SU-DHL-6 (cell line): ENCODE measurements around the gene SDC3.

Experiments
- H2AFZ ChIP-seq: fragments of 200-600 bp; sonication (generic); 2 replicates; pipeline ENCODE4 v1.6.1; 2014; ENCODE audit warnings: low read depth, mild to moderate bottlenecking, moderate library complexity, mixed read lengths, antibody characterized with exemption, low read length; ENCODE audit not compliant: severe bottlenecking
- H3F3A ChIP-seq: fragments of 200-600 bp; shearing (Covaris generic); 2 replicates; pipeline ENCODE4 v1.6.0; 2016; ENCODE audit warnings: antibody characterized with exemption, mild to moderate bottlenecking; ENCODE audit not compliant: insufficient read depth
- H3K27ac ChIP-seq: fragments of 200-600 bp; sonication (generic); 2 replicates; pipeline ENCODE4 v1.5.1; 2016; ENCODE audit warnings: low read depth, mild to moderate bottlenecking, low read length, moderate library complexity, mixed read lengths
- H3K27me3 ChIP-seq: fragments of 200-600 bp; sonication (generic), shearing (Covaris generic); 2 replicates; pipeline ENCODE4 v1.6.0; 2014; ENCODE audit warnings: mild to moderate bottlenecking, low read length
- H3K36me3 ChIP-seq: fragments of 200-600 bp; sonication (generic); 2 replicates; pipeline ENCODE4 v1.6.1; 2014; ENCODE audit warnings: mild to moderate bottlenecking, low read length, mixed read lengths
- H3K4me2 ChIP-seq: fragments of 300-600, 200-600 bp; shearing (Covaris generic), sonication (generic); 2 replicates; pipeline ENCODE4 v1.6.0; 2014; ENCODE audit warnings: low read length, low read depth, mild to moderate bottlenecking; ENCODE audit not compliant: poor library complexity, severe bottlenecking
- H3K4me3 ChIP-seq: fragments of 200-600 bp; sonication (generic); 2 replicates; pipeline ENCODE4 v1.5.1; 2014; ENCODE audit warnings: antibody characterized with exemption, low read length, mild to moderate bottlenecking, mixed read lengths; ENCODE audit not compliant: insufficient read depth, poor library complexity, severe bottlenecking
- H3K79me2 ChIP-seq: fragments of 200-600 bp; sonication (generic); 2 replicates; pipeline ENCODE4 v1.6.1; 2014; ENCODE audit warnings: mild to moderate bottlenecking, low read length, moderate library complexity; ENCODE audit not compliant: insufficient read depth
- H3K9ac ChIP-seq: fragments of 200-600 bp; sonication (generic); 2 replicates; pipeline ENCODE4 v1.7.0; 2014; ENCODE audit warnings: mild to moderate bottlenecking, low read length
- H3K9me2 ChIP-seq: fragments of 200-600 bp; sonication (generic); replicated peaks from 2 replicates; pipeline ENCODE4 v1.6.1; 2014; ENCODE audit warnings: low read length; ENCODE audit not compliant: insufficient read depth
- H3K9me3 ChIP-seq: fragments of 200-600 bp; sonication (generic); 2 replicates; pipeline ENCODE4 v1.6.1; 2014; ENCODE audit warnings: low read length, mixed read lengths; ENCODE audit not compliant: insufficient read depth
- H4K20me1 ChIP-seq: fragments of 200-600 bp; sonication (generic); 2 replicates; pipeline ENCODE4 v1.6.1; 2014; ENCODE audit warnings: low read depth, mild to moderate bottlenecking, antibody characterized with exemption, low read length, moderate library complexity, mixed read lengths
- CTCF ChIP-seq: fragments of 200-600 bp; sonication (generic); IDR thresholded peaks from one replicate; pipeline ENCODE4 v1.5.1; 2017; ENCODE audit warnings: antibody characterized with exemption, mild to moderate bottlenecking, low read length, moderate library complexity; ENCODE audit not compliant: insufficient read depth, poor library complexity, severe bottlenecking
- EZH2phosphoT487 ChIP-seq: fragments of 200-600 bp; sonication (generic), shearing (Covaris generic); conservative IDR thresholded peaks from 2 replicates; pipeline ENCODE4 v1.6.1; 2018; ENCODE audit warnings: mild to moderate bottlenecking, antibody characterized with exemption, low read length, moderate library complexity, mixed read lengths

Gene SDC3

GRCh38 chr1:30908316-30908695 lies 252 bp downstream of the SDC3 start:
- Histone ChIP-seq H3K4me2 (no peak overlapping the region), H3K27me3 (no peaks in the 10 kb centered on the region), H3K79me2 (no peaks in the 10 kb centered on the region)

GRCh38 chr1:30907481-30908315 lies 860 bp downstream of the SDC3 start:
- Histone ChIP-seq H2AFZ (no peak overlapping the region), H4K20me1 (no peaks in the 10 kb centered on the region), H3K36me3 (no peaks in the 10 kb centered on the region), H3K27ac (no peak overlapping the region), H3K4me3 (no peak overlapping the region), H3K4me2 (no peak overlapping the region), H3K79me2 (no peaks in the 10 kb centered on the region), H3K9ac (no peak overlapping the region), H3F3A (no peaks in the 10 kb centered on the region), H3K9me3 (no peaks in the 10 kb centered on the region), H3K27me3 (no peaks in the 10 kb centered on the region), H3K9me2 (no peaks in the 10 kb centered on the region)
- TF ChIP-seq CTCF (no peak), EZH2phosphoT487 (no peak)

More at GRCh38 chr1:30908316-30908695, 252 bp downstream of the SDC3 start:
- no peak overlapping the region for H3K9ac ChIP-seq
- H3K36me3 ChIP-seq: no peaks in the 10 kb centered on the region
- TF ChIP-seq CTCF (no peak), EZH2phosphoT487 (no peak)
- H4K20me1 ChIP-seq: no peaks in the 10 kb centered on the region
- H3K4me3 ChIP-seq: no peak overlapping the region
- H3K9me3 ChIP-seq: no peaks in the 10 kb centered on the region
- no peak overlapping the region for H3K27ac ChIP-seq
- H2AFZ ChIP-seq: no peak overlapping the region
- no peaks in the 10 kb centered on the region for H3K9me2 ChIP-seq
- H3F3A ChIP-seq: no peaks in the 10 kb centered on the region

GRCh38 chr1:30906631-30907441 lies 1.7 kb downstream of the SDC3 start:
- Histone ChIP-seq H3K4me2 (no peak overlapping the region), H3K4me3 (no peak overlapping the region), H4K20me1 (no peaks in the 10 kb centered on the region), H3K79me2 (no peaks in the 10 kb centered on the region), H3K27me3 (no peaks in the 10 kb centered on the region), H3F3A (no peaks in the 10 kb centered on the region), H3K9me2 (no peaks in the 10 kb centered on the region), H3K9me3 (no peaks in the 10 kb centered on the region), H3K9ac (no peak overlapping the region), H2AFZ (no peak overlapping the region), H3K27ac (no peak overlapping the region), H3K36me3 (no peaks in the 10 kb centered on the region)
- no peak for TF ChIP-seq CTCF
- no peak for TF ChIP-seq EZH2phosphoT487
